Measurements from ENCODE around the gene ZNF500.
"Not testable (repeated sequence)": the region's sequence is repeated elsewhere in the genome, so short reads cannot be mapped to it uniquely, and the experiment has no call there.

Gene ZNF500

DNA sequence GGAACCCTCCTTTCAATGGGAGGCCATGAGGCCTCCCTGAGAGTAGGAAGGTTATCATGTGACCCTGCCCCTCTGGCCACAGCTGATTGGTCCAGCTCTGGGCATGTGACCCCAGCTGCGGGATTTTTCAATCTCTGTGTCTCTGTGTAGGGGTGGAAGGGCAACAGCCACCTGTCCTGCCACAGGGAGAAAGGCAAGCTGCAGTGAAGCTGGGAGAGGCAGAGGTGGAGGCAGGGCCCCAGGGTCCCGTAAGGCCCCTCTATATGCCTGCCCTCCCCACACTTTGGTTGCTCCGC, 21.7 kb downstream of the ZNF500 start:
- no peak for DNase-seq (ENCODE audit: low read depth, low spot score)

DNA sequence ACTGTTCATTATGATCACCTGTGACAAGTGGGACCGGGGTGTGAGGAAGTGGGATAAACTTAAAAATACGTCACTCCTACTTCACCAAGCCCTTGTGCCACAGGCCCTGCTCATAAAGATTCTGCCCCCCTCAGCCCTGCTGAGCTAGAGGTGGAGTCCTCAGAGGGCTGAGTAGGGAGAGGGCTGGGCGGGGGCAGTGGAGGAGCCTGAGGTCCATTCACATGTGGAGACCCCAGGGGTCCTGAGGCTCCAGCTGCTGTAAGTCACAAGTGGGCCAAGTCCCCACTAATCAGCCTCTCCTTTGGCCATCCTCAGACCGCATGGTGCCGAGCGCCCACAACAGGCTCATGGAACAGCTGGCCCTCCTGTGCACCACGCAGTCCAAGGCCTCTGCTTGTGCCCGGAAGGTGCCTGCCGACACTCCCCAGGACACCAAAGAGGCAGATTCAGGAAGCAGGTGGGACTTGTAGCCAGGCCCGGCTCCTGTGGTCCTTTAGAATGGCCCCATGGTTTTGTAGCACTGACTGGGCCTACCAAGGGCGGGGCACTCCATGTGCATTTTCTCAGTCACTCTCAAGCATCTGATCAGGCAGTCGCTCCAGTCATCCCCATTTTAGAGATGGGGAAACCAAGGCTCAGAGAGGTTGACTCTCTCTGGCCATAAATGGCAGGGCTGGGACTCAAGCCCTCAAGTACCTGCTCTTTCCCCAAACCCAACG, 22.2 kb downstream of the ZNF500 start:
- DNase-seq (ENCODE audit: low read depth, low spot score), result no peak

DNA sequence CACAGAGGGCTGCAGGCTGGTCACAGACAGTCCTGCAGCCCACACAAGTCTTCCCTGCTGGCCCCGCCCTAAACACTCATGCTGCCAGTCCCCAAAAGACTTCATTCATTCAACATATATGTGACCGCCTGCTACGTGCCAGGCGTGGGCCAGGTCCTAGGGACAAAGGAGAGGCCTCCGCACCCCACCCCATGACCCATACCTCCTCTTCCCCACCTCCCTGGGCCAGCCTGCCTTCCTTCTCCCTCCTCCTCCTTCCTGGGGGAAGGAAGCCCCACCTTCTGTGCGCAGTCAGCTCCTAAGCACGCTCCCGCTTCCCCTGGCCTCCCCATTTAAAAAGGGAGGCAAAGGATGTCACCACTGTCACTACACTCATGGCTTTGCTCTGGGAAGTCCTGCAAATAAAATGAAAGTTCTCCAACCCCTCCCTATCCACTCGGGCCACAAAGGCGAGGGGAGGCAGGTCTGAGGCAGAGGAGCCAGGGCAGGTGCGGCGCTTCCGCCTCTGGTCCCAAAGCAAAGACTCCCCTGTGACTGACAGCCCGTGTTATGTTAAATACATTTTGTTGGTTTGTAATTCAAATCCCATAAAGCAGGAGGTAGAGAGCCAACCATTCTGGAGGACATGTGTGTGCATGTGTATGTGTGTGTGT, 23.6 kb downstream of the ZNF500 start:
- no peak for DNase-seq (ENCODE audit: low read depth, low spot score)

DNA sequence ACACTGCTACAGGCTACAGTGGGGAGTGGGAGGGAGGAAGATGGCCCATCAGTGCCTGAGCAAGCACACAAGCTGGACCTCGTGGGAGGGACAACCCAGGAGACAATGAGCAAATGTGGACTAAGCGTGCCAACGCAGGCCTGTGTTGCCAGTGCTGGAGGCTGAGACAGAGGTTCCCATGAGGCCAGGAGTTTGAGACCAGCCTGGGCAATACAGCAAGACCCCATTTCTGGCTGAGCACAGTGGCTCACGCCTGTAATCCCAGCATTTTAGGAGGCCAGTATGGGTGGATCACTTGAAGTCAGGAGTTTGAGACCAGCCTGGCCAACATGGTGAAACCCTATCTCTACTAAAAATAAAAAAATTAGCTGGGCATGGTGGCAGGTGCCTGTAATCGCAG, 28.6 kb downstream of the ZNF500 start:
- DNase-seq (ENCODE audit: low read depth, low spot score), result not testable (repeated sequence)

DNA sequence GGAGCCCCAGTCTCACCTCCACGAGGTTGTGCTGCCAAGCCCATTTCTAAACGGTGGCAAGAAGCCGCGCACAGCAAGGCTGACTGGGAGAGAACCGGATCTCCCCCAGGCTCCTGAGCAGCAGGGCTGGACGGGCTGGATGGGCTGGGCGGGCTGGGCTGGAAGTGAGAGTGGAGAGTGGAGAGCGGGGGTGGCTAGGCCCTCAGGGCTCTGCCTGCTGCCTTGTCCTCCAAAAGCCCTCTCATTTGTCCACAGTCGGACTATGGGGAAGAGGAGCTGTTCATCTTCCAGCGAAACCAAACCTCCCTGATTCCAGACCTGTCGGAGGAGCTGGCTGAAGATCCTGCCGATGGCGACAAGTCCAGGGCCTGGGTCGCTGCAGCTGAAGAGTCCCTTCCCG, 29.4 kb downstream of the ZNF500 start:
- DNase-seq (ENCODE audit: low read depth, low spot score), result no peak

DNA sequence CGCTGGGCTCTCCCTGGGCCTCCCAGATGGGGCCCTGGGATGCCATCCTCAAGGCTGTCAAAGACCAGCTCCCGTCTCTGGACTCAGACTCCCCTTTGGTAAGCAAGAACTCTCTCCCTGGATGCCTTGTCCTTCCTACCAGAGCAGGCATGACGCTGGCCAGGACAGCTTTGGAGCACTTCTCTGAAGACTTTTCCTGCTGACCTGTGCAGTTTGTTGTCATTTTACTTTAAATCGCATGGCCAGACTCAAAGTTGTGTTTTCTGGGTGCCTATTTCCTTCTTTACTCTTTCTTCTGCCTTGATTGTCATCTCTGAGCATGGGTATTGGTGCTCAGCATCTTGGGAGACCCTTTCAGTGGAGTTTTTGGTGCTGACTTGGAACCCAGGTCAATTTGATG, 30.4 kb downstream of the ZNF500 start:
- no peak for DNase-seq (ENCODE audit: low read depth, low spot score)

DNA sequence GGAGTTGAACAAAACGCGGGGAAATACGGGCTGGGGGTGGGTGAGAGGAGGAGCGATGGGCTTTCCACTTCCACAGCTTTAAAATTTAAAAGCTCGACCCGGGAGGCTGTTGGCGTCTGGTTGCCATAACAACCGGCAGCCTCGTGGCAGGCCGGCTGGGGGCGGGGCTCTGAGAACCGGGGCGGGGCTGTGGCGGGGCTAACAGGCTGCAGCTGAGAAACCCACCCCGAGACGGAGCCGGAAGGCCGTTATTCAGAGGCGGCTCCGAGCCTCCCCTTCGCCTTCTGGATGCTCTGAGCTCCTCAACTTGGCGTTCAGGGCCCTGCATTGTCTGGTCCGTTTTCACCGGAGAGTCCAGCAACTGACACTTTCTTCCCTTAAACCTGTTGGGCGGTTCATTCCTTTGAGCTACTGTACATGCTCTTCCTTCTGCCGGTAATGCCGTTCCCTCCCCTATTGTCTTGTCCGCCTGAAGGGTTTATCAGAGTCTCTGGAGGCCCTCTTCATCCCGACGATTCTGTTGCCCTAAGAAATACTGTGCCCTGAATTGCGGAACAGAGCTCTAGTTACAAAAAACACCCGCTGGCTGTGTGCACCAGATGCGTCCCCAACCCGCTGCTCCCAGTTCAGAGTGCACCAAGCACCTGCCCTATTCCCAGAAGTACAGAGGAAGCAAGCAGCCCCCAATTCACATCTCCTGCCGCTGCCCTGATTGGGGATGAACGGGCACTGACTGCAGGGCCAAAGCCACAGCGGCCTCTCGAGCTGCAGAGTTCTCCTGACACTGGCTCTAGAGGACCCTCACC, 32.0 kb downstream of the ZNF500 start:
- DNase-seq (ENCODE audit: low read depth, low spot score), result no peak

DNA sequence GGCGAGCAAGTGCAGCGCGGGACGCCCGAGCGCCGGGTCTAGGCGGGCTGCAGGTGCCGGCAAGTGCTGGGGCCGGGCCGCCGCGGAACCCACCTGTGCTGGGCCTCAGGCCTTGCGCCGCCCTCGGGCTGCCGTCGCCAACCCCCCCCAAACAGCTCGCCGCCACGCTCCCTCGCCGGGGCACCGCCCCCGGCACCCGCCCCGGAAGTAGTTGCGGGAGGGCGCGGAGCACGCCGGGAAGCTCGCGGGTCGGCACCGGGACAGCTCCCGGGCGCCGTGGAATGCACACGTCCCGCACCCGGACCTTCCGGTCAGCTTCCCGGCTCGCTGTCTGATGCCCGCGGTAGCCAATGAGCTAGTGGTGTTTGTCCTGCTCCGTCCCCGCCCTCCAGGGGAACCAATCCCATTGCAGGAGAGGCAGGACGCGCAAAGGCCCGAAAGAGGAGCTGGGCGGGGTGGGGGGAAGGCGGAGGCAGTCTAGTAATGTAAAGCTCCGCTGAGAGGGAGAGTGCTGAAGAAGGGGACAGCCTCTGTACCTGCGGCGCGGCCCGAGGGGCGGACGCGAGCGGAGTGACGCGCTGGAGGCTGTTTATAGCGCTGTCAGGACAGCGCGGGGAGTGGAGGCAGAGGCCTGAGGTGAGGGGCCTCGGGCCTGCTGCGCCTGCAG, 32.8 kb downstream of the ZNF500 start, which contains the start of the genes ANKS3 and DNAAF8:
Gene ANKS3 (minus strand): TSS at position 209 of the 667 bp plus-strand sequence. CDS start 4,122 bp downstream, outside the sequence.
Gene DNAAF8 (plus strand): TSS at position 475 of the 667 bp plus-strand sequence. CDS start 1,978 bp downstream, outside the sequence.
- peak; percentile 94 for DNase-seq (ENCODE audit: low read depth, low spot score)

DNA sequence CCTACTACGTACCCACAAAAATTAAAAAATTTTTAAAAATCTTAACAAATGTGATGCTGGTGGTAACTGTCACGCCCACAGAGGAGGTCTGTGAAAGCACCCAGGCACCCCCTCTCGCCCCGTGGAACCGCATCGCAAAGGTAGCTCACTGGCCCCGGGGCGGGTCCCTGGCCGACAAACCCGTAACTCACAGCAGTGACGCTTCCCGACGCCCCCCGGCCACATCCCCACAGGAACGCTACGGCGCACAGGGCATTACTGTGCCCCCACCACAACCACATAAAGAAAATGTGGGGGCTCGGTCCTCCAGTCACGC, 33.3 kb downstream of the ZNF500 start:
- no peak for DNase-seq (ENCODE audit: low read depth, low spot score)

DNA sequence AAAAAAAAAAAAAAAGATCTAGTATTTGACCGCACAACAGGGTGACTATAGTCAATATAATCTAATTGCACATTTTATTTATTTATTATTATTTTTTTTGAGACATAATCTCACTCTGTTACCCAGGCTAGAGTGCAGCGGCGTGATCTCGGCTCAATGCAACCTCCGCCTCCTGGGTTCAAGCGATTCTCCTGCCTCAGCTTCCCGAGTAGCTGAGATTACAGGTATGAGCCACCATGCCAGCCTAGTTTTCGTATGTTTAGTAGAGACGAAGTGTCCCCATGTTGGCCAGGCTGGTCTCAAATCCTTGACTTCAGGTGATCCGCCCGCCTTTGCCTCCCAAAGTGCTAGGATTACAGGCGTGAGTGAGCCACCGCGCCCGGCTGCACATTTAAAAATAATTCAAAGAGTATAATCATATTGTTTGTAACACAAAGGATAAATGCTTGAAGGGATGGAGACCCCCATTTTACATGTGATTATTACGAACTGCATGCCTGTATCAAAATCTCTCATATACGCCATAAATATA, 33.7 kb downstream of the ZNF500 start:
- no peak for DNase-seq (ENCODE audit: low read depth, low spot score)

DNA sequence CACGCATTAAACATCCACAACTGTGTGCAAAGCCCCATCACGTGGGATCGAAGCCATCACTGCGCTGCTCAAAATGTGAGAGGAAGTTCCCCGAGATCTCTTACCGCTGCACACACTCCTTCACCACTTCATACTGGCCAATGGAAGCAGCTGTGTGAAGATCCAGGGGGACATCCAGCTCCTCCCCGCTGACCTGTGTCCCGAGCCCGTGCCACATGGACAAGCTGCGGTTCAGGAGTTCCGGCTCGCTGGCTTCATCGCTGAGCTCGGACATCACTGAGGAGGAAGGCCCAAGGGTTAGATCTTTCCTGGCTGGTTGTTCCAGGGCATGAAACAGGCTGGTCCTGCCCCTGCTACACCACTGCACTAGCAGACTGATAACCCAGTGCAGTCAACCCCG, 37.1 kb downstream of the ZNF500 start:
- DNase-seq (ENCODE audit: low read depth, low spot score), result no peak

DNA sequence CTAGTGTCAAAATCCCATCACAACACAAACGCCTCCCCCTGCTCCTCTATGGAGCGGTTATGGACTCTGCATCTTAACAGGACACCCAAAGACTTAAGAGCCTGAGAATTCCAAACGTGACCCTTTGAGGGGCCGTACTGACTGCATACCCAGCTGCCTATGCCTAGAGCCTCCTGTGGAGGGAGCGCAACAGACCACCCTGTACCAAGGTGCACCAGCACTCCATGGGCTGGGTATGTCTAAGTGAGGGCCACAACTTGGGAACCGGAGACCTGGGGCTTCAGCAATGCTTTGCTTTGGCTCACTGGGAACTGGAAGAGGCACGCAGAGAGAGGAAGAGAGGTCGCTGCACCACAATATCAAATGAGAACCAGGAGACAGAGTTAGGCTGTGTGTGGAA, 38.3 kb downstream of the ZNF500 start:
- no peak for DNase-seq (ENCODE audit: low read depth, low spot score)

DNA sequence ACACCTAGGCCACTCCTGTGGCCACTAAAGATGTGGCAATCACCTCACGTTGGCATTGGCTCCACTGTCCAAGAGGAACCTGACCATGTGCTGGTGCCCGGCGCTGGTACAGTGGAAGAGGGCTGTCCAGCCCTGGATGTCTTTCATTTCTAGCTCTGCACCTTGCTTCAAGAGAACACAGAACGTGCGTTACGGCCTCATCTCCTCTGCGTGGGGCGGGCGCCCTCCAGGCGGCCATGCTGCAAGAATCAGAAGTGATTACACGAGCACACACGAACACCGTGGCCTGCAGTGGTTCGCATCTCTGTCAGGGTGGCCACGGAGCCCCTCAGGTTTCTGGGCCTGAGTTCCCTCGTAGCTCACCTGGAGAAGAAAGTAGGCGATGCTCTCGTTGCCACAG, 40.3 kb downstream of the ZNF500 start:
- DNase-seq (ENCODE audit: low read depth, low spot score), result no peak

DNA sequence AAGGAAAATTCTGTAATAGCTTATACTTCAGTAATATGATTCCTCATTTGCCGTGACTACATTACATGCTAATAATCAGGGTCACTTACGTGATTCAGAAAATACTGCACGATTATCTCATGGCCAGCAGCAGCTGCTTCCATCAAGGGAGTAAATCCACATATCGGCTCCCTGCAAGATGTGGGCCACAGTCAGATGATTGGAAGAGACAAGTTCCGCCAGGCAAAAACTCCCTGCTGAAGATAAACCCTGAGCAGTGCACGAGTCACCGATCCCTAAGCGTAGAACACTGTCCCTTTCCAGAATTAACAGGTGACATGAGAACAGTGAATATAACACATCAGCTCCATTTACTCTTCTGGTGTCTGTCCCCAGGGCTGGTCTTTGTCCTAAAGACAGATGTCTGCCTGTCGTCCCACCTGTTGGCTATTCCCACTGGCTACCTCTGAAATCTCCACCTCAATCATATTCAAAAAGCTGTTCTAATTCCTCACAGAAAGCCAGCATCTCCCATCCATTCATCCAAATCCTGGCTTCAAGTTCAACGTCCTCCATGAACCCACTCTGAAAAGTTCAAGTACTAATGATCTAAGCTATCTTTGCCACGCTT, 42.2 kb downstream of the ZNF500 start:
- no peak for DNase-seq (ENCODE audit: low read depth, low spot score)

DNA sequence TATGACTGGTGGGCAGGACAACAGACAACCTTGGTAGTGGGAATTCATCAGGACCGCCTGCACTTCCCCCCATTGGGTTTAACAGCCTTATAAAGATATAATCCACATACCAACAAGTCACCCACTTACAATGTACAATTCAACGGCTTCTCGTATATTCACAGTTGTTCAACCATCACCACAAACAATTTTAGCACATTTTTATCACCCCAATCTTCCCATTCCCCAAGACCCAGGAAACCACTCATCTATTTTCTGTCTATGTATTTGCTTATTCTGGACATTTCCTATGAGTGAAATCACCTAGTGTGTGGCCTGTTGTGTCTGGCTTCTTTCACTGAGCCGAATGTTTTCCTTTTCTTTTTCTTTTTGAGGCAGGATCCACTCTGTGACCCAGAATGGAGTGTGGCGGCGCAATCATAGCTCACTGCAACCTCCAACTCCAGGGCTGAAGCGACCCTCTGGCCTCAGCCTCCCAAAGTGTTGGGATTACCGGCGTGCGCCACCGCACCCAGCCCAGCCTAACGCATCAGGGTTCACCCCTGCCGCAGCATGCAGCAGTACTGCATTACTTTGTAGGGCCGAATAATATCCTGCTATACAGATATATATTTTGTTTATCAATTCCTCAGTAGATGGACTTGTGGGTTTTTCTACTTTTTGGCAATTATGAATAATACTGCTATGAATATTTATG, 43.7 kb downstream of the ZNF500 start:
- no peak for DNase-seq (ENCODE audit: low read depth, low spot score)

DNA sequence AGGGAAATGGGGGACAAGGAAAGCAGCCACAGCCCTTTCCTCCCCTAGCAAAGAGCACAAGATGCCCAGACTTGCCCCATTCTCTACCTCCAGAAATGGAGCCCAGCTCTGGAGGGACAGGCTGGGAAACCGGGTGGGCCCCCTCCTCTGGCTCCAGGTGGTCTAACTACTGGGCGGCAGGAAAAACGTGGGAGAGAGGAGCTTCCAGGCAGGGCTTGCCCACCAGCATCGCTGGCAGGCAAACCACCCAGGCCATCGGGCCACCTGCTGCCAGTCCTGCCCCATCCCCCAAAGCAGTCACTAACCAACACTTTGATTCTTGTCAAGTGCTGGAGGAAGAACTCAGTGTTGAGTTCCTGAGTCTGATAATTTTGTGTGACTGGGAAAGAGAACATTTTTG, 48.5 kb downstream of the ZNF500 start:
- DNase-seq (ENCODE audit: low read depth, low spot score), result no peak

DNA sequence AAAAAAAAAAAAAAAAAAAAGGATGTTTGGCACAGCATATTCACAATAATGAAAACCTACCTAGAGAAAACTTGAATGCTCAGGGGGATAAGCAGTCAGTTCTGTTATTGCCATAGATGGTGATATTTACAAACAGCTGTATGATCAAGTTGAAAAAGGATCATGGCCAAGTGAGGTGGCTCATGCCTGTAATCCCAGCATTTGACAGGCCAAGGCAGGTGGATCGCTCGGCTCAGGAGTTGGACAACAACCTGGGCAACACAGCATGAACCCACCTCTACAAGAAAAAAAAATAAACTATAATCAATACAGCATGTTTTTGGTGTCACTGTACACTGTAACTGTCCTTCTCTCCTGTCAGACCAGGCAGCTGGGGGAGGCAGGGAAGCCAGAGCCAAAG, 52.0 kb downstream of the ZNF500 start:
- DNase-seq (ENCODE audit: low read depth, low spot score), result no peak

DNA sequence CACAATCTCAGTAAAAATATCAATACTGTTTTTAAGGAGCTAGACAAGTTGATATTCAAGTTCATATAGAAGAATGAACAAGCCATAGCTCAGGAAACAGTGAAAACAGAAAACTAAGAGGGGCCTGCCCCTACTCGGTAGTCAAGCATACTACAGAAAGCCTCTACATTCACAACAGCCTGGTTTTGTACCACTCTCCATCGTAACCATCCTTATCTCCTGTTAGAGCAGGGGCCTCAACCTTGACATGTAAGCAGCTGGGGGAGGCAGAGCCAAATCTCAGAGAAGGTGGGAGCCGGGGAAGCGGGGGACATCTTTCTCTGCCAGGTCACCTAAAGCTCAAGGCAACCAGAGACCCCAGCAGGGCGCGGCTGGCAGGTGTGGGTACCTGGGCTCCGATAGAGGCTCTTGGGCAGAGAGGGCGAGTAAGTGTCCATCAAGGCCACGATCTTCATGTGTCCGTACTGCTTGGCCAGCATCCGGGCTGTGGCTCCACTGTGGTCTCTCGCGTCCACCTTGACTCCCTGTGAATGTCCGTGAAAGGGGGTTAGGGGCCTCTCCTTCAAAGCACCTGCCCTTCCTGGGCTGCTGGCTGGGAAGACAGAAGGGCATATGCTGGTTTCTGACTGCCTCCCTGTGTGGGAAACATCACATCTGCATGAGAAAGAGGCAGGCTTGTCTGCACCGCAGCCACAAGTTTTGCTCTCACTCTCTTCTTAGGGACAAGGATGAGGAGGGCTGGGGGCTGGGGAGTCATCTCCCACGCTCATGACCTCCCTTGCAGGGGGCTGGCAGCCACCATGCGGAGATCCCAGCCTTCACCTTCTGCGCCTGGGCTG, 53.1 kb downstream of the ZNF500 start:
- no peak for DNase-seq (ENCODE audit: low read depth, low spot score)

DNA sequence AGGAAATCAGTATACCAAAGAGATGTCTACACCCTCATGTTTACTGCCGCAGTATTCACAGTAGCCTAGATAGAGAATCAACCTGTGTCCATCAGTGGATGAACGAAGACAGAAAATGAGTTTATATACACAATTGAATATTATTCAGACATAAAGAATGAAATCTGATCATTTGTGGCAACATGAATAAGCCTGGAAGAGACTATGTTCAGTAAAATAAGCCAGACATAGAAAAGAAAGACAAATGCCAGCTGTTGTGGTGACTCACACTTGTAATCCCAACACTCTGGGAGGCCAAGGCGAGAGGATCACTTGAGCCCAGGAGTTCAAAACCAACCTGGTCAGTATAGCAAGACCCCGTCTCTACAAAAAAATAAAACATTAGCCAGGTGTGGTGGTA, 57.5 kb downstream of the ZNF500 start:
- no peak for DNase-seq (ENCODE audit: low read depth, low spot score)

DNA sequence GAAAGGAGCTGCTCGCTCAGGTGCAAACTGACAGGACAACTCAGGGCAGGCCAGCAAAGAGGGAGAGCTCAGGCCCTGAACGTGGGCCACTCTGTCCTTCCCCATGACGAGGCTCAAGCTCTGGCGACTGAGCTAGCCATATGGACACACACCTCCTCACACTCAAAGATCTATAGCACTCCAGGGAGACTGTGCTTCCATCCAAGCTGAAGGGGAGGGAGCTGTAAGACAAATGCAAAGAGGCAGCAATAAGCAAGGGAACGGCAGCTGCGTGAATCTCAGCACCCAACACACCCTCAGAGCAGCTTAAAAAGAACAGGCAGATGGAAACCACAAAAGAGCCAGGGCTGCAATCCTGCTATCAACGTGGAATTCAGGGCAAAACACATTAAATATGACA, 60.1 kb downstream of the ZNF500 start:
- DNase-seq (ENCODE audit: low read depth, low spot score), result no peak
